Glutamatergic neuron (in vitro differentiated cells): ENCODE data around the gene BACH2. TPM values are rescaled to one million over a fixed set of nuclear protein-coding genes. Genes with fewer than 3 reads are reported as not detected.

Source experiments
- DNase-seq: peaks from one replicate; pipeline ENCODE4 v3.0.0; 2022
- H3K27ac Mint-ChIP-seq: one replicate; pipeline ENCODE4 v1.8.0; 2020; ENCODE audit warnings: mild to moderate bottlenecking, mixed read lengths, inconsistent platforms; ENCODE audit not compliant: unreplicated experiment
- H3K27me3 Mint-ChIP-seq: one replicate; pipeline ENCODE4 v1.8.0; 2020; ENCODE audit warnings: mild to moderate bottlenecking, moderate library complexity, mixed read lengths, inconsistent platforms; ENCODE audit not compliant: unreplicated experiment
- H3K36me3 Mint-ChIP-seq: one replicate; pipeline ENCODE4 v1.8.0; 2020; ENCODE audit warnings: mild to moderate bottlenecking, mixed read lengths, inconsistent platforms; ENCODE audit not compliant: unreplicated experiment
- H3K4me1 Mint-ChIP-seq: one replicate; pipeline ENCODE4 v1.8.0; 2020; ENCODE audit warnings: mild to moderate bottlenecking, low read depth, mixed read lengths, inconsistent platforms; ENCODE audit not compliant: unreplicated experiment
- H3K4me3 Mint-ChIP-seq: one replicate; pipeline ENCODE4 v1.8.0; 2020; ENCODE audit warnings: mild to moderate bottlenecking, mixed read lengths, inconsistent platforms; ENCODE audit not compliant: unreplicated experiment
- H3K9me3 Mint-ChIP-seq: one replicate; pipeline ENCODE4 v1.8.0; 2020; ENCODE audit warnings: mild to moderate bottlenecking, moderate library complexity, mixed read lengths, inconsistent platforms; ENCODE audit not compliant: unreplicated experiment
- CTCF ChIP-seq: fragments of 200-600 bp; sonication (generic); IDR thresholded peaks from one replicate; pipeline ENCODE4 v1.5.0; 2021; ENCODE audit not compliant: partially characterized antibody, unreplicated experiment
- total RNA-seq: library from RNA; stranded (reverse); fragmentation: NEBNext Ultra II Directional; extraction: Animal tissue kit (Norgen Biotek cat#: 25700); gene quantifications from one replicate; pipeline ENCODE4 v1.2.1, GENCODE V29; 2021; ENCODE audit not compliant: unreplicated experiment

Gene BACH2
- total RNA-seq, 1 donor from 2014 or later: 96.4 TPM

GRCh38 chr6:89928604-89929003, 368.0 kb downstream of the BACH2 start:
- Mint-ChIP-seq H3K27me3 (peaks cover 10% of the 10 kb centered on the region), H3K4me3 (no peak overlapping the region), H3K27ac (no peak overlapping the region), H3K9me3 (peaks cover 3% of the 10 kb centered on the region), H3K36me3 (peaks cover 20% of the 10 kb centered on the region), H3K4me1 (peaks cover 6% of the 10 kb centered on the region)
- no peak for DNase-seq
- TF ChIP-seq CTCF: no peak

GRCh38 chr6:89927791-89928550, 368.7 kb downstream of the BACH2 start:
- Mint-ChIP-seq H3K4me1 (peaks cover 6% of the 10 kb centered on the region), H3K36me3 (peaks cover 14% of the 10 kb centered on the region), H3K27me3 (peaks cover 7% of the 10 kb centered on the region), H3K4me3 (no peak overlapping the region), H3K27ac (no peak overlapping the region), H3K9me3 (peaks cover 3% of the 10 kb centered on the region)
- no peak for TF ChIP-seq CTCF
- DNase-seq: no peak

GRCh38 chr6:89927264-89927663, 369.4 kb downstream of the BACH2 start:
- Mint-ChIP-seq H3K9me3 (peaks cover 4% of the 10 kb centered on the region), H3K4me1 (peaks cover 6% of the 10 kb centered on the region), H3K36me3 (peaks cover 12% of the 10 kb centered on the region), H3K27me3 (peaks cover 7% of the 10 kb centered on the region), H3K4me3 (no peak overlapping the region), H3K27ac (no peak overlapping the region)
- TF ChIP-seq CTCF: no peak
- no peak for DNase-seq

GRCh38 chr6:89925826-89926225, 370.8 kb downstream of the BACH2 start:
- Mint-ChIP-seq H3K27ac (no peak overlapping the region), H3K4me1 (peaks cover 6% of the 10 kb centered on the region), H3K9me3 (peaks cover 5% of the 10 kb centered on the region), H3K36me3 (peaks cover 12% of the 10 kb centered on the region), H3K4me3 (no peak overlapping the region), H3K27me3 (peaks cover 7% of the 10 kb centered on the region)
- TF ChIP-seq CTCF: no peak
- no peak for DNase-seq

- H3K4me1 Mint-ChIP-seq: peaks cover 6% of the 10 kb centered on the region
- TF ChIP-seq CTCF: no peak
- H3K9me3 Mint-ChIP-seq: peaks cover 8% of the 10 kb centered on the region
- no peak overlapping the region for H3K27ac Mint-ChIP-seq
- no peak overlapping the region for H3K4me3 Mint-ChIP-seq
- H3K27me3 Mint-ChIP-seq: peaks cover 7% of the 10 kb centered on the region
- DNase-seq: no peak
- H3K36me3 Mint-ChIP-seq: peaks cover 12% of the 10 kb centered on the region
Measured at GRCh38 chr6:89924231-89924630, 372.4 kb downstream of the BACH2 start.
